ENCODE results near the gene RAC2.
A peak's percentile ranks its signal among the peaks of the same experiment; 100 is the strongest.
"Not testable (repeated sequence)": the region's sequence is repeated elsewhere in the genome, so short reads cannot be mapped to it uniquely, and the experiment has no call there.

The RAC2 gene

DNA sequence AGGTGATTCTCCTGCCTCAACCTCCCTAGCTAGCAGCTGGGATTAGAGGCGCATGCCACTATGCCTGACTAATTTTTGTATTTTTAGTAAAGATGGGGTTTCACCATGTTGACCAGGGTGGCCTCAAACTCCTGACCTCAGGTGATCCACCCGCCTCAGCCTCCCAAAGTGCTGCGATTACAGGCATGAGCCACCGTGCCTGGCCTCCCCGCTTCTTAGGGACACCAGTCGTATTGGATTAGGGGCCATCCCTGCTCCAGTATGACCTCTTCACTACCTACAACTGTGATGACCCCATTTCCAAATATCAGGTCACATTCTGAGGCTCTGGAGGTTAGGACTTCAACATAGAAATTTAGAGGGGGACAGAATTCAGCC, 42.6 kb downstream of the RAC2 start:
- not testable (repeated sequence) for DNase-seq

DNA sequence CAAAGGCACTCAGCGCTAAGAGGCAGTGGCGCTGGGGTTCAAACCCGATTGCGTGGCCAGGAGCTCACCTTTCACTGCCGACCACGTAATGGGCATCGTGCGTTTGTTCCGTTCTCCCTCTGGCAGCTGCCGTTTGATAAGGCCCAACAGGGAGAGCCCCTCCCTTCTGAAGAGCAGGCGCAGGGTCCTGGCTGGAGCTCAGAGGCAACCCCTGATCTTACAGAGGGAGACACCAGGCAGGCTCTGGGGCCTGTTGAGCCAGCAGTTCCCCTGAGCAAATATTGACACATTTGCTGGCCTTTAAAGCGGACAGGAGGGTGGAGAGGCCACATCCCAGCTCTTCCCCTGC, 44.3 kb downstream of the RAC2 start:
- DNase-seq, result no peak

DNA sequence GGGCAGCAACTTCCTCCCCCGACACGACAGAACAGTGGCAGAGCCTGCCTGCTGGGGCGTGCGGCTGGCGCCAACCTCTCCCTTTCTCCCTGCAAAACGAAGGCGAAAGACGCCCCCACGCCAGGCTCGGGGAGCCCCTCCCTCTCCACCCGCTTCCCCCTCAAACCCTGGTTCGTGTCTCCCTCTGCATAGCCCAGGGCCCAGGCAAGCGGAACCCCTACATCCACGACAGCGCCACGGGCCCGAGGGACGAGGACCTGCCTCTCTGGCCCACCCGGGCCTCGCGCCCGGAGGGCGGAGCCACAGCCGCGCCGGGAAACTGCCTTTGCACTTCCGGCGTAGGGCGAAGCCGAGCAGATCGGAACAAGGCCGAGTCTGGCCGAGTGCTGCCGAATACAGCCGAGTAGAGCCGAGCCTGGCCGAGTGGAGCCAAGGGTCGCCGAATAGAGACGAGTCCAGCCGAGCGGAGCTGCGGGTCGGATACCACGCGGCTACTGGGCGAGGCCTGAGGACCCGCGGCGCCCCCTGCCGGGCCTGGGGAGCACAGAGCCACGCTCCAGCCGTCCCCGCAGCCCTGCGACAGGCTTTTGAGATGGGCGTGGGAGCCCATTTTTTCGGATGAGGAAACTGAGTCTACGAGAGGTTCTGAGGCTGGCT, 44.8 kb downstream of the RAC2 start:
- peak; percentile 97 for DNase-seq

DNA sequence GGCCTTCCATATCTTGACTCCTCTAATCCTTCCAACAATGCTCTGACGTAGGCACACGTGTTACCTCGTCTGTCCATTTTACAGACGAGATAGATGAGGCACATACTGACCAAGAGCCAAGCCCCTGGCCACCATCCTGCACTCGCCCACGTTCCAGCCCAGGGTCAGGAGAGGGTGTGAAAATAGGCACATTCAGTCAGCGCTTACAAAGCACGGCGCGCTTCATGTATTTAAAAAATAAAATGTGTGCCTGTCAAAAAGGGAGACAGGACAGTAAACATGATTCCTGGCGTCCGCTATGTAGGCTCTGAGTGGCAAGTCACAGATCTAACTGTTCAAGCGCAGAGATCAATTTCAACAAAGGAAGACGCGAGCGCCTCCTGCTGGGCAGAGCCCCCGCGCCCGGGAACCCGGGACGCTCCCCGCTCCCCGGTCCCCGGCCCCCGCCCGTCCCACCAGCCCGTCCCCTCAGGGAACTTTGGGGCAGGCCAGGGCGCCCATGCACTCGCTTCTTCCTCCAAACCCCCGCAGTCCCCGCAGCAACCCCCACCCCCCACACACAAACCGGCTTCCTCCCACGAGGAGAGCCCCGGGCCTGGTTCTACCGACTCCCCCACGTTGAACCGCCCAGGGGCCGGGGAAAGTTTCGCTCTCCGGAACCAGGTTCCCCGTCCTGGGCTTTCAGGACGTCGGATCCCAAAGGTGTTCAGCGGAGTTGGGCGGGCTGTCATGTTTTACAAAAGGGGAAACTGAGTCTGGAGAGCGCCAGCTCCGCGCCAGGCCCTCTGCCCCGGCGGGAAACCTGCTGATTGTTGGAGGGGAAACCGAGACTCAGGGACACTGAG, 45.6 kb downstream of the RAC2 start:
- peak; percentile 72 for DNase-seq

GRCh38 chr22:37197451-37198257, 46.4 kb downstream of the RAC2 start:
- DNase-seq, result peak; percentile 76

DNA sequence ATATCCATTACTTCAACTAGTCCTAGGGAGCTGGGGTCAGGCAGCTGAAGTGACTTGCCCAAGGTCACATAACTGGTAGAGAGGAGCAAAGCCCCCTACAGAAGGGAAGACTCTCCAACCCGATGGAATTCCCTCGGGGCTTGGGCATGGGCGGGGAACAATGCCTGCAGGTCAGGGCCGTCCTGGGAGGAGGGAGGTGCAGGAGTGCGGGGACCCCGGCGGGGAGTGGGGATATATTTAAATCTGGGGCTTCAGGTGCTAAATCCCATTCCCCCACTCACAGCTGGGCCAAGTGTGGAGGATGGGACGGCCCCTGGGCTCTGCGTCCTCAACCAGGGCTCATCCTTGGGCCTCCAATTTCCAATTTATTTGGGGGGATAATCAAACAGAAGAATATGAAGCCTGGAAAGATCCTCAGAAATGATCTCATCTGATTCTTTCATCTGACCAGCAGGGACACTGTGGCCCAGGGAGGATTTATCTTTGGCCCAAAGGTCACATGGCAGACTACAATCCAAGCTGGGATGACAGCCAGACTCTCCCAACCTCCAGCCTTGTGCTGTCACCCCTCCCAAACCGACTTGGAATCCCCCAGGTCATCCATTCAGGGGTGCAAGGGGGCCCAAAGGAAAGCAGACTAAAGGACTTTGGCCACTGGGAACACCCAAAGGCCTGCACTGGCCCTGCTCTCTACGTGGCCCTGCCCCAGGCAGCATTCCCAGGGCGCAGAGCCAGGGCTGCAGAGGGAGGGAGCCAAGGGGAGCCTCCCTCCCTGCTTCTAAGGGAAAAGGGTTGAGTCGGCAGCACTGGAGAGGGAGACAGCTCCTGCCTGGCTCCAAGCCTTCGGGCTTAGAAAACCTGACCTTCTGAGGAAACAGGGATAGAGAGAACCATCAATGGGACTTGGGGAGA, 47.3 kb downstream of the RAC2 start:
- peak; percentile 92 for DNase-seq

DNA sequence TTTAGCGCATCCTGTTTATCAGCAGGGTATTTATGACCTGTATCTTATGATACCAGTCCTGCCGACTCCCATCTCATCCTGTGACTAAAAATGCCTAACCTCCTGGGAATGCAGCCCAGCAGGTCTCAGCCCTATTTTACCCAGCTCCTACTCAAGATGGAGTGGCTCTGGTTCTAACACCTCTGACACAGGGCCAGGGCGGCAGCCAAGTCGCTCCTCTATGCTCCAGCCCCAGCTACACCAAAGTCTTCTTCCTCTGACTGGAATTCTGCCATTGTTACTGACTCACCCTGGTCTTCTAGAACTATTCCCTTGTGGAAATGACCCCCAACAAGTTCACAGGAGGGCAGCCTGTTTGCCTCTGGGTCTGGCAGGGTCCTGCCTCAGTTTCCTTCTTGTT, 48.1 kb downstream of the RAC2 start:
- DNase-seq, result peak; percentile 37

DNA sequence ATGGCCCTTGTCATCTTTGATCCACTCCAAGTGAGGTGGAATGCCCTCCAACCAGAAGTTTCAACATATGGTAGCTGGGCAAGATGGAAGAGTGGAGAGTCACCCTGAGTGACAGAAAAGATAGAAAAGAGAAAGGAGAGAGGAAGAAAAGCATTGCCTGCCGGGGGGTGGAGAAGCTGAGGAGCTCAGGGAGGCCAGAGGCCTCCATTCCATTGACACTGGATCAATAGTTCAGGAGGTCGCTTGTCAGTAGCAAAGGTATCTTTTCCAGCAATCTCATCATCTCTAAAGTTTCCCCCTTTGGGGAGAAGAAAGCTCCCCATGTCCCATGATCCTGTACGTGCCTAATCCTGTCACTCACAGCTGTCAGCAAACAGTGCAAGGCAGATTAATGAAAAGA, 49.3 kb downstream of the RAC2 start:
- no peak for DNase-seq

DNA sequence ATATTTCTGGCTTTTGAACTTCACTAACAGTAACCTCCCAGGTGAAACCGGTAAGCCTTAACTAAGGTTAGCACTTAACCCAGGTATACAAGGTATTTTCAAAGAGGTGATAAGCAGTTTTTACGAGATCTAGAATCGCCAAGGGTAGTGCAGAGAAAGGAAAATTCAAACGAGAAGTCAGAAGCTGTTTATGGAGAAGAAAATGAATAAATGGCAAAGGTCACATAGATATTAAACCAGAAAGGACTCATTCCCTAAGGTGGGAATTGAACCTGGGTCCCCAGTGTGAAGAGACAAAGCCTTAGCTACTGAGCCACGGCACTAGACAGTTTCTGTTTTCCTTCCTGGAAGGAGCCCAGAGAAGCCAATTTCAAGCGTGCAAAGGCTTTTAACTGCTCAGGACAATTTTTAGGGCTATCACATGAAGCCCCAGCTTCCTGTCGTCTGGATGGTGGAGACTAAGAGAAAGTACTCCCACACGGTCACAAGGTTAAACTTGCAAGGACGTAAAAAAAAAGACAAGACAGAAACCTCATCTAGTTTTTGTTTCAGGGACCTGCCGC, 50.4 kb downstream of the RAC2 start:
- peak; percentile 56 for DNase-seq

- DNase-seq, result no peak
Observed at GRCh38 chr22:37192741-37193140, 51.3 kb downstream of the RAC2 start.

- DNase-seq, result no peak
Observed at GRCh38 chr22:37192204-37192603, 51.9 kb downstream of the RAC2 start.

- no peak for DNase-seq
Observed at GRCh38 chr22:37190262-37190780, 53.7 kb downstream of the RAC2 start.

DNA sequence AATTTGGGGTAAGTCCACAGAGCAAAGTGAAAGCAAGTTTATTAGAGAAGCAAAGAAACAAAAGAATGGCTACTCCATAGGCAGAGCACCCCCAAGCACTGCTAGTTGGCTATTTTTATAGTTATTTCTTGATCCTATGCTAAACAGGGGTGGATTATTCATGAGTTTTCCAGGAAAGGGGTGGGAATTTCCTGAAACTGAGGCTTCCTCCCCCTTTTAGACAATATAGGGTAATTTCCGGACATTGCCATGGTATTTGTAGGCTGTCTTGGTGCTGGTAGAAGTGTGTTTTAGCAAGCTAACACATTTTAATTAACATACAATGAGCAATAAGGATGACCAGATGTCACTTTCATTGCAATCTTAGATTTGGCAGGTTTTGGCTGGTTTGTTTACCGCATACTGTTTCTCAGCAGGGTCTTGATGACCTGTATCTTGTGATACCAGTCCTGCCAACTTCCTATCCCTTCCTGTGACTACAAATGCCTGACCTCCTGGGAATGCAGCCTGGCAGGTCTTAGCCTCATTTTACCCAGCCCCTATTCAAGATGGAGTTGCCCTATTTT, 55.1 kb downstream of the RAC2 start:
- DNase-seq, result no peak

GRCh38 chr22:37187891-37188761, 55.9 kb downstream of the RAC2 start, which contains the start of gene C1QTNF6:
C1QTNF6 (minus strand) TSS chr22:37188247; CDS start chr22:37188213, 34 bp downstream.
- peak; percentile 72 for DNase-seq

DNA sequence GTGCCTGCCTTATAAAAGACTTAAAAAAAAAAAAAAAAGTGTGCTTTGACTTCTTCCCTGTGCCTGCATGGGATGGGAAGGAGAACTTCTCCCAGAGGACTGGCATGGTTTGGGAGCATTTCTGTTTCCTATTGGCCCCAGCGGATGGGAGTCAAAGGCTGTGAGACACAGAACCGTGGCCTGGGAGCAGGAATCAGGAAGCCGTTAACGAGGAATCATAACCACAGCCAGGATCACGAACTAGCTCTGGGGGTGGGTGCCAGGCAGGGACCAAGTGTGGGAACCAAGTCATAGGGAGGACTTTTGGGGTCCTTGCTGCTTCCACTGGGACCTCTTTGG, 56.5 kb downstream of the RAC2 start:
- DNase-seq, result peak; percentile 72

GRCh38 chr22:37186997-37187522, 57.0 kb downstream of the RAC2 start:
- DNase-seq, result peak; percentile 26

DNA sequence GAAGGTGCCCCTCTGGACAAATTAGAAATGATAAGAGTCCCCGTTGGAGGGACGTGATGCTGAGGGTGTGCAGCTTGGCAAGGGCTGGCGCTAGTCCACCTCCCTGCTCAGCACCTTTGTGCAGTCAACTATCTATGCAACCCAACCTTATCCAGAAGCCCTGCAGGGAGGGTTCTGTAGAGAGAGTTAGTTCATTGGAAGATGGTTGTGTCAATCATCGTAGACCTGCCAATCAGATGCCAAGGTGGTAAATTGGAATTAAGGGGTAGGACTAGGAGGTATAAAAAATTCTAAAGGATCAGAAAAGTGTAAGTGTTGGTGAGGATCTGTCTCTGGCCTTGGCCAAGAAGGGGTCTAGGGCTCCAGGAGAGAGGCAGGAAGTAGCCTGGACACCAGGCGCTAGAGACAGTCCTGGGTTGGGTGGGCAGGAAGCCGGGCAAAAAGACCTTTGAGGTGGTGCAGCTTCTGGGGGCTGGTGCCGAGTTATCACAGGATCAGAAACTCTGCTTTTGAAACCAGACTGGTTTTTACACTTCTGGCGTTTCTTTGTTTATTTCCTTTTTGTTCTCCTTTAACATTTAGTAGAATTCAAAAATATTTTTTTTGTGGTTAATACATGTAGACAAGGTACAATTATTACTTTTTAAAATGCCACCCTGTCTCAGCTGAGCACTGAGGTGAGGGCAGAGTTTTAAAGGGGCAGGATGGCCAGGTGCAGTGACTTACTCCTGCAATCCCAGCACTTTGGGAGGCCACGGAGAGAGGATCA, 57.7 kb downstream of the RAC2 start:
- DNase-seq, result peak; percentile 73

GRCh38 chr22:37185646-37186227, 58.3 kb downstream of the RAC2 start:
- no peak for DNase-seq

All from EL (cell line).